GM21390 (cell line): Measurements from ENCODE around the gene ERICH2.

ENCODE experiments used
- ATAC-seq: cut with Tn5 transposase; IDR thresholded peaks from one replicate; pipeline ENCODE4 v1.9.1; 2021; ENCODE audit not compliant: unreplicated experiment

ERICH2 gene

DNA sequence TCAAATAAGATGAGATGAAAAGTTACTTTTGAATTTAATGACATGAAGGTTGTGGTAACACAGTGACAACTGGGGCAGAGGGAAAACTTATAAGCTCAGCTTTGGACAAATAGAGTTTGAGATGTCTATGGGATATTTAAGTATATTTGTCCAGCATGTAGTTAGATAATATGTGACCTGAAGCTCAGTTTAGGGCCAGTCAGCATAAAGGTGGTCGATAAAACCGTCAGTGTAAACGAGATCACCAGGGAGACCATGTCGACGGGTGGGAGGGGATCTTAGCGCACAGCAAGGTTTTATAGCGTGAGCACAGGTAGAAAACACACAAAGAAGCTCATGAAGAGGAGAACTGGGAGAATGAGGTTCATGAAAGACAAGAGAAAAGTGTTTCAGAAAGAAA lies 7.4 kb upstream of the ERICH2 start:
- no peak for ATAC-seq

DNA sequence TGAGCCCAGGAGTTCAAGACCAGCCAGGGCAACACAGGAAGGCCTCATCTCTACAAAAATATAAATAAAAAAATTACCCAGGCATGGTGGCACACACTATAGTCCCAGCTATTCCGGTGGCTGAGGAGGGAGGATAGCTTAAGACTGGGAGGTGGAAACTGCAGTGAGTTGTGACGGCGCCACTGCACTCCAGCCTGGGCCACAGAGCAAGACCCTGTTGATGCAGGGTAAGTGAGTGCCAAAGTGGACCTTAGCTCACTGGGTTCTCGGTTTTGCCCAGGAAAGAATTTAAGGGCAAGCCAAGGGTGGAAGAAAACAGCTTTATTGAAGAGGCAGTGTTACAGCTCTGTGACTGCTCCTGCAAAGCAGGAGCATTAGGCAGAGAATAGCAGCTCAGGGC lies 6.9 kb upstream of the ERICH2 start:
- ATAC-seq: no peak

DNA sequence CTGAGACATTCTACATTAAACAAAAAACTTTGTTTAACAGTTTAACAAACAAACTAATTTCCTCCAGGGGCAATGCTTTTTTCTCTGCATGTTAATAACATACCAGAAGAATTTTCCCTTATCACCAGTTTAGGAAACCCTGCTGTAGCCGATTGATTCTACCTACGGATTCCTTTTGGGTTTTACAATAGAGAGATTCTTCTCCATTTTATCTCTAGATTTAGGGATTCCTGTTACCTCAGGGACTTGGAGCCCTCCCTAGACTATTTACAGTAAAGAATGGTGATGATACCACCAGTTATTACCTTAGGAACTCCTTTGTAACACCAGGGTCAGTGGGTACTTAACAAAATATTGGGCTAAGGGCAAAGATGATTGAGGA lies 5.3 kb upstream of the ERICH2 start:
- no peak for ATAC-seq

DNA sequence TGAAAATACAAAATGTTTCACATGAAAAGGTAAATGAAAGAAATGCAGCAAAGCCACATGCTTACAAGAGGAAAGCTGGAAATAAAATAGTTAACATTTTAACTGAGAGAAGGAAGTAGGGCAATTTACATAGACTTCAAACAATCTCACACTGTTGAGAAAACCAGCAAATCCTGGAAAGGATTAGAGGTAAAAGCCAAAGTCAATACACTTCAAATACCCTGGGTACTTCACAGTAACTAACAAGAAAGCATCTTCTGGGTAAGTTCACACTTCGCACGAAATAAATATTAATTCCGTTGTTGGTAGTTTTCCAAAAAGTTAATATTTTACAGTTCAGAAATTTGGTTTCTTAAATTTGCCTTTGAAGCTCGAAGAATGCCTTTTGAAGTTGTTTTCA lies 3.5 kb upstream of the ERICH2 start:
- no peak for ATAC-seq

DNA sequence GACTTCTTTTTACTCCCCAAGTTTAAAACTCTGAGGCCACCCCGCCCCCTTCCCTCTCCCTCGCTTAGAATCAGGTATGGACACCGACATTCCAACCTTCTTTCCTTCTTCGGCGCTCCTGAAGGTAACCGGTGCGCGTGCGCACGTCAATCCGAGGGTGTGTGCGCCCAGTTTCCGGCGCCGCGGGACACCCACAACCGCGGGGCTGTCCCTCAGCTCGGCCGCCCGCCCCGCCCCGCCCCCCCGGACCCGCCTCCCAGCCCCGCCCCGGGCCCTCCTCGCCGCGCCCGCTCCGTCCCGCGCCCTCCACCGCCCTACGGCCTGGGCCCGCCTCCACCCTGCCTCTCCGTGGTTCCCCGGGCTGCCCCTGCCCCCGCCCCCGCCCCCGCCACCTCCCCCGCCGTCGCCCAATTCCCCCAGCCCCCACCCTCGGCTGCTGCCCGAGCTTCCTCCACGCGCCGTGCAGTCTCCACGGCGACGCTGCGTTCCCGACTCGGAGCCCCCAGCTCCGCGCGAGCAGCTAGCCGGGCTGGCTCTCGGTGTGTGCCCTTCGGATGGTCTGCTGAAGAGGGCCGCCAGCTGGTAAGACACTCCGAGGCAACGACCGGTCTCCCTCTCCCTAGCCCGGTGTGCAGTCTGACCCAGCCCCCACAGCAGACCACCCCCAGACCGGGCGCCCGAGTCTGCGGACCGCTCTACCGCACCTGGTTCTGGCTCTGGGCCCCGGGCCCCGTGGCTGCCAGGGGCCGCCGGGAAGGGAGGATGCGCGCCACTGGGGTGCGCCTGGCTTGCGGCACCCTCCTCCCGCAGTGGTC lies 635 bp downstream of the ERICH2 start:
- ATAC-seq: peak; percentile 76

DNA sequence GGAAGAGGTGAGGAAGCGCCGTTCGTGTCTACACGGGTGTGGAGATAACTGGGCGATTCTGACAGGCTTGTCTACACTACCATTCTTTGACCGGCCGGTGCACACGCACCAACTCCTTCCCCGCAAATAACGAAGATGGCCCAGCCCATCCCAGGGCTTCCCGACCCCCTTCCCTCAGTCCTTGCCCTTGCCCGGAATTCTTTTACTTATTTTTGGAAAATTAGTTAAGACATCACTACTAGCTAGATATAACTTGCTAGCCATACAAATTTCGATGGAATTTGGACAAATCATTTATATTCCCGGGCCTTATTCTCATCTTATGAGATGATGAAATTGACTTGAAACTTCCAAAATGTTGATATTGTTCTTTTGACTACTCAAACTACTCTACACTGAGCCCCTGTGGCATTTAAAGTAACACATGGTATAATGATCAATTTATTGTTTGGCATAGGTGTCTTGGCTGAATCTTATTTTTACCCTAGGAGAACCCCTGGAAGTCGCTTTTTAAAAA lies 1.3 kb downstream of the ERICH2 start:
- no peak for ATAC-seq

DNA sequence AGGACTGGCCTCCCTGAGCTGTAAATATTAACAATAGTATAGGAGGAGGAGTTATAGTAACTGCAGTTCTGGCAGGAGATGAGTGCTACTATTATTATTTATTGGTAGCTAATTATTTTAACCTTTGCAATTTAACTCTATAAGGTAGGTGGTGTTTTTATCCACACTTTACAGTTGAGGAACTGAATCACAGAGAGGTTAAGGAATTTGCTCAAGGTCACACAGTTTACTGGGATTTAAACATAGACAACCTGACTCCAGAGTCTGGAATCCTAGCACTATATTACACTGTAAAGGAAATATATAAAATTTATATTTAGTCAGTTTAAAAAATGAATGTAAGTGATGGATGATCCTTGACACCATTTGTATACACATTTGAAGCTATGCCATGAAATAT lies 2.1 kb downstream of the ERICH2 start:
- ATAC-seq: no peak

DNA sequence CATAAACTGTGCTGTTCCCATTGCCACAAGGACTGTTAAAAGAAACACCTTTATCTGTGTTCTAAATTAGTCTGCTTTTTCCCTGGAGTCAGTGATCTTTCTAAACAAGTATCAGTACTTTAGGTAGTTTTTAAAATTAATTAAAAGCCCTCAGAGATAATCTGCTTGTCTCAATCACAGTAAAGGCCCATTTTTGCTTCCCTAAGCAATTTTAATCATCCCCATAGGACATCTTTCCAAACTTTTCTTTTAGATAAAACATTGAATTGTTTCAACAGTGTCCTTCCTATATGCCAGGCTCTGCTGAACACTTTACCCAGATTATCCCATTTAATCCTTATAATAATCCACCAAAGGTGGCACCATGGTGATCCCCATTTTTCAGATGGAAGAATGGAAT lies 3.9 kb downstream of the ERICH2 start:
- ATAC-seq: no peak

DNA sequence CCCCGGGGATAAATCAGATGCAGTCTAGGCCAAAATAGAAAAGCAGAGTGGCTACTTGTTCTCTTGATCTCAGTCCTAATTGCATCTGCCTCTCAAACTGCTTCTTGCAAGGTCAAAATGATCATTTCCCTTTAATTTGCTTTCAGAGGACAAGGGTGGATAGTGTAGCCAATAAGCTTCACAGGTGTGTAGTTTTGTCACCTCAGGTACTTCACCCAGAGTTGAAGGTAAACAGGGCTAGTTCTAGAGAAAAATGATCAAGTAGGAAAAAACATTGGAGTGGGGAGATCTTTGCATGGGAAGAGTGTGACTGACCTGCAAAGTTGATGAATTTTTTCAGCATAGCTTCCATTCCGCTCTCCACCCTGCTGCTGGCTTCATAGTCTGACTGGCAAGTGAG lies 8.7 kb downstream of the ERICH2 start:
- no peak for ATAC-seq

DNA sequence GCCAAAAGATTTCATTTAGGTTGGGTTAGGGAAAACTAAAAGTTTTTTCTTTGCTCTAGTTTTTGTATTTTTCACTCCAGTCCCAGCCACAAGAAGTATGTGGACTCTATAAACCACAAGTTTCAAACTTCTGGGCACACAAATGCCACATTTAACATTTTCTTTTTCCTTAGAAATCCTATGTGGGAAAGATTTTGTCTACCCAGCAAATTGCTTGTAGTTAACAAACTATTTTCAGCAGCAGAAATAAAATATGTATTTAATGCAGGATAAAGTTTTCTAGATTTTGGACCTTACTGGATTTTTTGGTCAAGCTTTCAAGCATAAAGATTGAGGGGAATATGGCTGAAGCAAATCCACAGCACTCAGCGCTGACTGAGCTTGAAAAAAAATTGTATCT lies 9.1 kb downstream of the ERICH2 start:
- ATAC-seq: no peak

DNA sequence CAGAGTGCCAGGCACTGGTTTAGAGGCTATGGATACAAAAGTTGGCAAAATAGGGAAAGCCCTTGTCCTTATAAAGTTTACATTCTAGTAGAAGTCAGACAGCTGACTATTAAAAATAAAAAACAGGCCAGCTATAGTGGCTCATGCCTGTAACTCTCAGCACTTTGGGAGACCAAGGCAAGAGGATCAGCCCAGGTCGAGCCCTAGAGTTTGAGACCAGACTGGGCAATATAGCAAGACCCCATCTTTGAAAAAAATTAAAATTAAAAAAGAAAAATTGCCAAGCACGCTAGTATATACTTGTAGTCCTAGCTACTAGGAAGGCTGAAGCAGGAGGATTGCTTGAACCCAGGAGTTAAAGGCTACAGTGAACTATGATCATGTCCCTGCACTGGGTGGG lies 12.5 kb downstream of the ERICH2 start:
- ATAC-seq: no peak

DNA sequence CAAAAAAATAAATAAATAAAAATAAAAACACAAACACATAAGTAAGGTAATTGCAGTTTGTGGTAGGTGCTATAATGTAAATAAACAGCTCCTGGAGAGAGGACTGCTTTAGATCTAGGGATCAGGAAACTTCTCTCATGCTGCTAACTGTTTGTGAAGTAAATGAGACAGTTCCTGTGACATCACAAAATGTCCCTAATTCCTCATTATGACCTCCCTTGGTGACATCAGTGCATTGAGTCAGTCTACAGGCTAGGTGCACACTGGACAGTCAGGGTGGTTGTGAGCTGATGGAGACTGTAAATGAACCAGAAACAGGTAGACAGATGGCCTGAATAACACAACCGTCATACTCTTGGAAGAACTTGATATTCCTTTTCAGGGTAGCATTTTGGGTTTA lies 13.4 kb downstream of the ERICH2 start:
- ATAC-seq: no peak

DNA sequence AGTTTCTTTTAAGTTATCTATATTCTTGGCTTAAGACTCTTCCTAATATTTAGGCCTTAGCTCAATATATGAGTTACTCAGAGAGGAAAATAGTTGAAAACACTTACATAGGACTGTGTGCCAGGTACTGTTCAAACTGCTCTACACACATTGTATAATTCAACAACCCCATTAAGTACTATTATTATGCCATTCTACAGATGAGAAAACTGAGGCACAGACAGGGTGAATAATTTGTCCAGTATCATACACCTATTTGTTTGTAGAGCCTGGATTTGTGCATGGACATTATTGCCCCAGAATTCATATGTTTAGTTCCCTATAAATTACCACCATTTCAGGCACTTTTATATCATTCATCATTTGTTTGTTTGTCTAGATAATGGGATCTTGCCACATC lies 28.8 kb downstream of the ERICH2 start:
- ATAC-seq: no peak

DNA sequence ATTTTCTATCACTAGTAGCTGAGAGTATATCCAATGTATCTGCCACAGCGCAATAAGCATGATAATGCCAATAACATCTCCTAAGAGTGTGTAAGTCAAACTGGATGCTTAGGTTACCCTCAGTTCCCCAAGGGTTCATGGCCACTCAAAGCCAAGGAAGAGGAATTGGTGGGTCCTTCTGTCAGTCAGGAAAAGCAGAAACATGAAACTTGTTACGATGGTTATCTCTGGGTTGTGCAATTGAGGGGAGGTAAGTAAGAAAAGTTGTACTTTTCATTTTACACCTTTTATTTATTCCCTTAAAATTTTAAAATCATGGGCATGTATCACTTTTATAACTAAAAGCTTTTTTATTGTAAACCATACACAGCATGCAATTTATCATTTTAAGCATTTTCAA lies 36.4 kb downstream of the ERICH2 start:
- ATAC-seq: no peak

DNA sequence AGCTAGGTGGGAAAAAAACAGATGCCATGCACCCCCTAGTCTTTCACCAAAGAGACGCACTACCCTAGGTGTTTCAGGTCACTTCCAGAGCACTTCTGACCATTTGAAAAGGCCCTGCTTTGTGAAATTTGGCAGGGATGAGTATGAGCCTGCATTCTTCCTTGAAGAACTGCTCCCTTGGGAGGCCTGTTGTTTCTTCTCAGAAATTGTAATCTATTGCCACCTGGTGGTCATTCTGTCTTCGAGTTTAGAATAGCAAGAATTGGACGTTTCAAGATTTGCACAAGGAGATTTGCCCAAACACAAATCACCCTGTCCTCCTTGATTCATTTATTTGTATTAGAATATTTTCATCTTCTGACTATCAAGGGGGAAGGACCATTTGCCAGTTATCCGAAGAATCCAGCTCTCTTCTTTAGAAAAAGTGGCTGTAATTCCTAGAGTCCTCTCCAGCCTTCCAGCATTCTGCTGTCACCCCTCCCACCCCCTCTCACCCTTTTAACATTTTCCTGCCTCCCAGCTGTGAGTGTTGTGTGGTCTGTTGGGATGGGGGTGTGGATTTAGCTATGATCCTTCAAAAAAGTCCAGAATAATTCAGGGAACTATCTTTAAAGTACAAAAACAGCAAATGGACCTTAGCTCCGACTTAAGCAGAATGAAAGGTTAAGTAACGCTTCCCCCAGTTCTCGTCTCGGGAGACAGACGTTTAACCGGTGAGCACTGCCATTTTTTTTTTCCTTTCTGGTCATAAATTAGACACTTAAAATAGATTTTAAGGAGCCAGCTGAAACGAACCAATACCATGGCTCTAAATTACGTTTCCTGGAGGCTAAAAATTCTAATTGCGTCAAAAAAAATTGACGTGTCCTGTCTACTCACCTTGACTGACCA lies 42.8 kb downstream of the ERICH2 start:
- no peak for ATAC-seq

DNA sequence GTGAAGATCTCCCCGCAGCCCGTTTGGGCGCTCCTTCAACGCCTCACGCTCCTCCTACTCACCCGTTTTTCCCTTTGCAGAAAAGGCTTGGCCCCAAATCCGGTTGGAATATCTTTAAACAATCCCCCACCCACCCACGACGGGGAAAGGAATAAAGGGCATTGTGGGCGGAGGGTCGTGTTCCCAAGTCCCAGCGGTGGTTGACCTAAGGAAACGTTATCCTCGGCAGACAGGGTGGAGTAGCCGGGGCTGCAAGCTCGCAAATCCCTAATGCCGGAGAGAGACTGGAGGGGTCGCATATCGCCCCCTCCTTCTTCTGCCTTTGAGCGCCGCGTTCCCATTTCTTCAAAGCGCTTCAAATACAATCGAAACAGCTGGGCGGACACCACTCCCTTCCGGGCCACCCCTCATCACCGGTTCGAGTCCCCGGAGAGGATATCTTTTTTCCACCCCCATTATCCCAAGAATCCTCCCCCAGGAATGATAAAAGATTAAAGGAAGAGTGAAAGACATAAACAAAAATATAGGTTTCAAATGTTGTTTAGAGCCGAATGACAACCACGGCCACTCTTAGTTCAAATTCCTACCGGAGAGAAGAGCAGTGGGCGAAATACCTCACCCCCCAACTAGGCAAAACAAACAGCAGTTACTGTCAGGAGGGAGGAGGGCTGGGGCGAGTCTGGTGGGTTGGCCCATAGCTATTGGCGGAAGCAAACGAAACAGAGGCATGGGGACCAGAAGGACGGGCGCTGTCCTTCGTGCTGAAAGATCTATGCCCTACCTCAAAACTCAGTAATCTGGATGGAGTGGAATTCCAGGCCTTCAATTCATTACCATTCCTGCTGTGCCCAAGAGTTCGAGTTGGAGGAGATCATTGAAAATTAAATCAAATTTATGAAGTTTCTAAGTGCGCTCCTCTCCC lies 43.7 kb downstream of the ERICH2 start:
- ATAC-seq: no peak

DNA sequence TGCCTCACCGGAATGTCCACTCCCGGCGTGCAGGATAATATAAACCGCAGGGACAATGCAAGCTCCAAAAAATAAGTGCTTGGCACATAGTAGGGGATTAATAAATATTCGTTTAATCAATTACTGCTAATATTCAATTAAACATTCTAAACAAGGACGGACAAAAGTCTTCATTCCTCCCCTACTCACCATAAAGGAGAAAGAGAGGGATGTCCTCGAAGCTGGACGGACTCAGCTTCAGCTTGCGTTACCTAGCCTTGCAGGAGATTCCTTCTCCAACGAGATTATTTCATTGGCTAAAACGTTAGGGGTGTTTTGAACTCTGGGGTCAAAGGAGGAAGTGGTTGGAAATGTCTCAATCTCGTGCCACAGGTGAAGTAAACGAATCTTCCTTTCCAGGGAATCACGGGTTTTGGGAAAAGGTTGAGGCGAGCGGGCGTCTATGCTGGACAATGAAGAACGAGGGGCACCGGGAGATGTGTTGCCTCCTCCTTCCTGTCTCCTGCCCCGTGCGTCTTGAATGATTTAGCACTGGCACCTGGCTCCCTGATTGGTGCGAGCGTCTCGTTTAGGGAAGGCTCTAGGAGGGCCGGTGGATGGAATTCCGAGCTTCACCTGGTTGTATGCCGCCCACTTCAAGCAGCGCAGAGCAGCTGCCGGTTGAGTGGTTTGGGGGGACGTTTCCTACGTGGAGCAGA lies 44.5 kb downstream of the ERICH2 start:
- no peak for ATAC-seq

DNA sequence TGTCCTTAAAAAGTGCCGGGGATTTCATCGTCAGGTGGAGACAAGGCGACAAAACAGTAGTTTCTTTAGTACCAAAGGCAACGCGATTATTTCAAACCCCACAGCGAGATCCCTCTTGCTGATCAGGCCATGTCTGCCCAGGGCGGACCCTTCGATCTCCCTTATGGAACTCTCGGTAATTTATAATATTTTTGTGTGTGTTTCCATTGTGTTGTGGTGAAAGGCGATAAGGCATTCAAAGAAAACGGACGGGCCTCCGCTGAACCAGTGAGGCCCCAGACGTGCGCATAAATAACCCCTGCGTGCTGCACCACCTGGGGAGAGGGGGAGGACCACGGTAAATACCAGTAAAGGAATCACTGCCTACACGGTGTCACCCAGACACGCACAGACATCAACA lies 45.1 kb downstream of the ERICH2 start:
- no peak for ATAC-seq

DNA sequence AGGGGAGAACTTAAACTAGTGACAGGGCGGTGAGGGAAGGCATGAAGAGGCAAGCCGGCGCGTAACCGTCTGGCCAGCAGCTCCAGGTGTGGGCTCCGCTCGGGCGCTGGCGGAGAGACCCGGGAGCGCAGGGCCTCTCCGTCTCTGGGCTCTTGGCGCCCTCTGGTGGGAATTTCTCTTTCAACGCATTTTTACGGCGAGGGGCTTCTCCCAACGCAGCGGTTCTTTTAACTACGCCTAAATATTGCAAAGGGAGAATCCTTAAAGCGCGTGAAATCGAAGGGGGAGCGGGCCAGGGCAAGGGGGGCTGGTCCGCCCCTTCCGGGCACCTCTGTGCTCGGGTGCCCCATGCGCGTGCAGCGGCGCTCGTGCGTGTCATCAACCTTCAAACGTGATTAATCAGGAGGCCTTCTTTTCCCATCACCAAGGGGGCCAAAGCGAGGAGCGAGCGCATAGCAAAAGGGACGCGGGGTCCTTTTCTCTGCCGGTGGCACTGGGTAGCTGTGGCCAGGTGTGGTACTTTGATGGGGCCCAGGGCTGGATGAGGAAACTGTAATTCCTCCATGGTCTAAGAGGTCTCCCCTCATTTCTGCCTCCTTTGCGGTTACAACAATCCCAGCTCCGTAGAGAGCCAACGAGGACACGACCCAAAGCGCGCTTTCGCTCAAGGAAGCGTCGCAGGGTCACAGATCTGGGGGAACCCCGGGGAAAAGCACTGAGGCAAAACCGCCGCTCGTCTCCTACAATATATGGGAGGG lies 45.7 kb downstream of the ERICH2 start:
- no peak for ATAC-seq
